K562 (cell line): ENCODE data around the gene CHCHD6.

ENCODE experiments used
- CEBPB ChIP-seq: fragments of 450-650 bp; IDR thresholded peaks from 2 replicates; pipeline ENCODE4 v1.6.1; 2016; ENCODE audit warnings: missing genetic modification characterization, missing compliant biosample characterization
- CTCF ChIP-seq, 3 experiments: IDR thresholded peaks in 2 of 3; conservative IDR thresholded peaks in 1 of 3; 2 replicates each; pipeline ENCODE4 v1.5.1; 2011 to 2012; ENCODE audit warnings: low read length in 3 of 3, mild to moderate bottlenecking in 3 of 3, control low read depth in 2 of 3, improper control_type of control experiment in 1 of 3, inconsistent platforms in 1 of 3, low read depth in 1 of 3, mixed read lengths in 1 of 3, moderate library complexity in 1 of 3; ENCODE audit not compliant: insufficient read depth in 2 of 3
- EZH2 ChIP-seq: IDR thresholded peaks from 2 replicates; pipeline ENCODE4 v1.6.1; 2012; ENCODE audit warnings: low read depth, mild to moderate bottlenecking, inconsistent platforms, low read length, borderline replicate concordance
- FOXK2 ChIP-seq, 2 experiments: fragments of 450-650 bp; IDR thresholded peaks in 1 of 2; conservative IDR thresholded peaks in 1 of 2; 2 replicates each; pipeline ENCODE4 v1.6.1; 2016; ENCODE audit warnings: low read depth in 2 of 2, mild to moderate bottlenecking in 1 of 2
- GTF3C2 ChIP-seq: IDR thresholded peaks from 3 replicates; pipeline ENCODE4 v1.6.1; 2011; ENCODE audit warnings: borderline replicate concordance, mild to moderate bottlenecking, moderate library complexity; ENCODE audit not compliant: insufficient read length; ENCODE audit errors: extremely low read depth
- KDM2B ChIP-seq: fragments of 250-450 bp; sonication (Bioruptor Pico); IDR thresholded peaks from 2 replicates; pipeline ENCODE4 v1.8.0; 2021; ENCODE audit warnings: mild to moderate bottlenecking, moderate library complexity
- MBD2 ChIP-seq: sonication (generic); IDR thresholded peaks from 2 replicates; pipeline ENCODE4 v1.6.1; 2016; ENCODE audit warnings: low read depth, borderline replicate concordance
- NR3C1 ChIP-seq: sonication (generic); formaldehyde crosslinking; IDR thresholded peaks from 2 replicates; pipeline ENCODE4 v1.8.1; 2022; ENCODE audit warnings: missing genetic modification reagents
- PCBP1 ChIP-seq: fragments of 200-400 bp; formaldehyde crosslinking; IDR thresholded peaks from 2 replicates; pipeline ENCODE4 v1.6.1; 2018; ENCODE audit warnings: mild to moderate bottlenecking, low read depth, low read length; ENCODE audit not compliant: poor library complexity, severe bottlenecking
- RAD21 ChIP-seq, 2 experiments: fragments of 250-450 bp in 1 of 2; fragments of 450-650 bp in 1 of 2; sonication (Bioruptor Pico) in 1 of 2; formaldehyde crosslinking in 1 of 2; IDR thresholded peaks in 1 of 2; conservative IDR thresholded peaks in 1 of 2; 2 replicates each; pipeline versions ENCODE4 v1.4.0 to v1.8.0; 2020 to 2022; ENCODE audit warnings: mild to moderate bottlenecking in 2 of 2, moderate library complexity in 1 of 2
- RFX5 ChIP-seq: IDR thresholded peaks from 2 replicates; pipeline ENCODE4 v1.6.1; 2011; ENCODE audit warnings: low read depth, mild to moderate bottlenecking, improper control_type of control experiment, low read length
- ZBTB12 ChIP-seq: fragments of 250-450 bp; sonication (Bioruptor Pico); IDR thresholded peaks from 2 replicates; pipeline ENCODE4 v1.4.0; 2020

GRCh38 chr3:126956866-126957650 is 253.0 kb downstream of the CHCHD6 start:
- TF ChIP-seq ZBTB12 (no peak), CTCF (IDR thresholded peaks at IDR 0.05 in 2 of 3, conservative IDR thresholded peaks at IDR 0.05 in 1 of 3; ENCODE audit: insufficient read depth in 2 of 3, low read depth in 1 of 3, low read length in 3 of 3) (no peak), GTF3C2 (no peak), RAD21 (CRISPR knock-in tag; conservative IDR thresholded peaks at IDR 0.05 in 1 of 2, IDR thresholded peaks at IDR 0.05 in 1 of 2) (no peak), MBD2 (no peak), RFX5 (no peak), KDM2B (CRISPR knock-in tag) (no peak), PCBP1 (no peak), NR3C1 (CRISPR knock-in tag) (no peak), FOXK2 (conservative IDR thresholded peaks at IDR 0.05 in 1 of 2, IDR thresholded peaks at IDR 0.05 in 1 of 2; ENCODE audit: low read depth in 2 of 2) (no peak), EZH2 (no peak), CEBPB (tag) (no peak)
